PC-3 (cell line): ENCODE data around the gene PUDP. TPM values are rescaled to one million over a fixed set of nuclear protein-coding genes. Genes with fewer than 3 reads are reported as not detected.

ENCODE experiments used
- ATAC-seq: fragments of 200-7000 bp; cut with Tn5 transposase; 2 replicates; pipeline ENCODE4 v1.9.1; 2020; ENCODE audit warnings: mild to moderate bottlenecking, moderate library complexity
- BruUV-seq: library from RNA; stranded (reverse); fragments of 400-500 nt; replicated peaks from 2 replicates; lab custom pipeline; 2021; lab: Mats Ljungman, UMichigan
- CTCF ChIA-PET: fragments of 300-600 bp; sonication (Branson Sonifier 250); formaldehyde crosslinking; loops from one replicate; lab custom pipeline; 2022; ENCODE audit warnings: antibody characterized with exemption; lab: Charles Lee
- POLR2A ChIA-PET: fragments of 300-600 bp; sonication (Branson Sonifier 250); formaldehyde crosslinking; loops from one replicate; lab custom pipeline; 2022; ENCODE audit warnings: antibody characterized with exemption; ENCODE audit not compliant: unreplicated experiment; lab: Charles Lee
- DNase-seq: peaks from one replicate; pipeline ENCODE4 v3.0.0-alpha.2; 2015
- H2AFZ ChIP-seq: fragments of 300-600 bp; sonication (generic); 2 replicates; pipeline ENCODE4 v1.6.0; 2016; ENCODE audit warnings: antibody characterized with exemption, low read length
- H3F3A ChIP-seq: fragments of 300-600 bp; sonication (generic); one replicate; pipeline ENCODE4 v1.6.0; 2017; ENCODE audit warnings: antibody characterized with exemption, low read length, control low read depth, mild to moderate bottlenecking; ENCODE audit not compliant: unreplicated experiment
- H3K27ac ChIP-seq: fragments of 300-600 bp; sonication (generic); 2 replicates; pipeline ENCODE4 v1.5.1; 2016; ENCODE audit warnings: mild to moderate bottlenecking, low read length
- H3K27me3 ChIP-seq: fragments of 300-600 bp; sonication (generic); 2 replicates; pipeline ENCODE4 v1.6.1; 2016; ENCODE audit warnings: low read length, mixed read lengths
- H3K36me3 ChIP-seq: fragments of 300-600 bp; sonication (generic); 2 replicates; pipeline ENCODE4 v1.6.1; 2016; ENCODE audit warnings: low read depth, mixed run types, low read length, mixed read lengths
- H3K4me1 ChIP-seq: fragments of 300-600 bp; sonication (generic); 2 replicates; pipeline ENCODE4 v1.5.1; 2016; ENCODE audit warnings: low read length; ENCODE audit not compliant: insufficient read depth
- H3K4me2 ChIP-seq: fragments of 300-600 bp; sonication (generic); 2 replicates; pipeline ENCODE4 v1.6.0; 2016; ENCODE audit warnings: low read length
- H3K4me3 ChIP-seq: fragments of 300-600 bp; sonication (generic); 2 replicates; pipeline ENCODE4 v1.5.1; 2016; ENCODE audit warnings: mild to moderate bottlenecking, low read length, mixed read lengths
- H3K79me2 ChIP-seq: fragments of 300-600 bp; sonication (generic); 2 replicates; pipeline ENCODE4 v1.6.1; 2017; ENCODE audit warnings: low read length, mixed read lengths
- H3K9ac ChIP-seq: fragments of 300-600 bp; sonication (generic); 2 replicates; pipeline ENCODE4 v1.6.0; 2016; ENCODE audit warnings: mild to moderate bottlenecking, low read length
- H3K9me2 ChIP-seq: fragments of 300-600 bp; sonication (generic); replicated peaks from 2 replicates; pipeline ENCODE4 v1.6.1; 2016; ENCODE audit warnings: mixed run types, low read length, mixed read lengths
- H3K9me3 ChIP-seq: fragments of 300-600 bp; sonication (generic); 2 replicates; pipeline ENCODE4 v1.6.1; 2016; ENCODE audit warnings: low read length, mixed read lengths
- H4K20me1 ChIP-seq: fragments of 300-600 bp; sonication (generic); 2 replicates; pipeline ENCODE4 v1.6.1; 2016; ENCODE audit warnings: low read length, mixed read lengths
- CTCF ChIP-seq: fragments of 300-600 bp; sonication (generic); conservative IDR thresholded peaks from 2 replicates; pipeline ENCODE4 v1.5.1; 2017; ENCODE audit warnings: antibody characterized with exemption, low read depth, mild to moderate bottlenecking, low read length
- EZH2 ChIP-seq: fragments of 300-600 bp; sonication (generic); IDR thresholded peaks from one replicate; pipeline ENCODE4 v1.6.1; 2017; ENCODE audit warnings: antibody characterized with exemption, mild to moderate bottlenecking, low read length; ENCODE audit not compliant: unreplicated experiment
- EZH2phosphoT487 ChIP-seq: fragments of 300-600 bp; sonication (generic); IDR thresholded peaks from 2 replicates; pipeline ENCODE4 v1.6.1; 2018; ENCODE audit warnings: mild to moderate bottlenecking, antibody characterized with exemption, low read length, borderline replicate concordance
- intact Hi-C: fragments of 100-400 bp; cut with micrococcal nuclease; formaldehyde crosslinking; loops from 2 replicates; pipeline ENCODE4 v1.9.0; 2023
- total RNA-seq: library from RNA; depleted of rRNA; stranded (reverse); fragments of >200 nt; gene quantifications from 2 replicates; pipeline ENCODE4 v1.2.3, GENCODE V29; 2014

Gene PUDP
- total RNA-seq, 1 experiment from 2014 or later = 7.6 TPM

- Histone ChIP-seq H3K4me2 (no peak overlapping the region), H3K79me2 (no peaks in the 10 kb centered on the region), H2AFZ (no peak overlapping the region), H3K9me2 (no peaks in the 10 kb centered on the region), H3K27me3 (no peaks in the 10 kb centered on the region), H3K4me1 (no peaks in the 10 kb centered on the region), H3K9ac (no peak overlapping the region), H3K27ac (no peak overlapping the region), H3F3A (no peaks in the 10 kb centered on the region), H4K20me1 (no peaks in the 10 kb centered on the region), H3K4me3 (no peak overlapping the region), H3K9me3 (no peaks in the 10 kb centered on the region), H3K36me3 (no peaks in the 10 kb centered on the region)
- ChIA-PET POLR2A (no interaction called here), CTCF (no interaction called here)
- DNase-seq (no peak), ATAC-seq (no peak)
- no peak for TF ChIP-seq EZH2phosphoT487
- peak; percentile 31; the same call in 1 of the 2 replicates for TF ChIP-seq CTCF
- BruUV-seq = no TSS peak
- intact Hi-C loops = no loop called here
These were observed 79.0 kb downstream of the PUDP start for GRCh38 chrX:7068939-7069367.

- H3K27me3 ChIP-seq = no peaks in the 10 kb centered on the region
- intact Hi-C loops = no loop called here
- CTCF ChIA-PET = no interaction called here
These were observed 80.7 kb downstream of the PUDP start for GRCh38 chrX:7067256-7067655.

GRCh38 chrX:7065473-7065872 lies 82.5 kb downstream of the PUDP start:
- POLR2A ChIA-PET = no interaction called here
- ATAC-seq = no peak
- BruUV-seq = no TSS peak

More at GRCh38 chrX:7067256-7067655, 80.7 kb downstream of the PUDP start:
- POLR2A ChIA-PET = no interaction called here
- Histone ChIP-seq H3K4me1 (peaks cover 3% of the 10 kb centered on the region; the same call in 1 of the 2 replicates), H2AFZ (no peak overlapping the region), H4K20me1 (no peaks in the 10 kb centered on the region), H3K79me2 (no peaks in the 10 kb centered on the region), H3K27ac (no peak overlapping the region), H3K9ac (no peak overlapping the region), H3K4me2 (no peak overlapping the region), H3K9me2 (no peaks in the 10 kb centered on the region), H3K9me3 (no peaks in the 10 kb centered on the region), H3K4me3 (no peak overlapping the region), H3F3A (no peaks in the 10 kb centered on the region), H3K36me3 (no peaks in the 10 kb centered on the region)
- BruUV-seq = no TSS peak
- TF ChIP-seq EZH2 (no peak), CTCF (no peak), EZH2phosphoT487 (no peak)
- ATAC-seq (no peak), DNase-seq (no peak)

More at GRCh38 chrX:7065473-7065872, 82.5 kb downstream of the PUDP start:
- Histone ChIP-seq H3K4me1 (peaks cover 12% of the 10 kb centered on the region), H3K9me2 (no peaks in the 10 kb centered on the region), H3K9me3 (no peaks in the 10 kb centered on the region), H4K20me1 (no peaks in the 10 kb centered on the region), H3K27me3 (no peaks in the 10 kb centered on the region), H3K27ac (no peak overlapping the region), H3K79me2 (no peaks in the 10 kb centered on the region), H2AFZ (no peak overlapping the region), H3F3A (no peaks in the 10 kb centered on the region), H3K9ac (no peak overlapping the region), H3K4me3 (no peak overlapping the region), H3K4me2 (no peak overlapping the region), H3K36me3 (no peaks in the 10 kb centered on the region)
- TF ChIP-seq EZH2 = no peak
- no peak for TF ChIP-seq CTCF
- TF ChIP-seq EZH2phosphoT487 = no peak
- intact Hi-C loops = no loop called here
- no peak for DNase-seq
- CTCF ChIA-PET = no interaction called here
